IMR-90 (cell line): Measurements from ENCODE around the gene DPH7. TPM values are rescaled to one million over a fixed set of nuclear protein-coding genes. Genes with fewer than 3 reads are reported as not detected.
"Not testable (repeated sequence)": the region's sequence is repeated elsewhere in the genome, so short reads cannot be mapped to it uniquely, and the experiment has no call there.

Source experiments
- ATAC-seq: fragments of 200-7000 bp; cut with Tn5 transposase; 2 replicates; pipeline ENCODE4 v1.9.1; 2020; ENCODE audit warnings: low read depth, mild to moderate bottlenecking, moderate library complexity
- BruUV-seq: library from RNA; stranded (reverse); fragments of 400-500 nt; replicated peaks from 2 replicates; lab custom pipeline; 2021; lab: Mats Ljungman, UMichigan
- CTCF ChIA-PET: fragments of 300-600 bp; formaldehyde crosslinking; extraction: SDS; loops from one replicate; lab custom pipeline; 2021; ENCODE audit warnings: antibody characterized with exemption; lab: Yijun Ruan, JAX
- POLR2A ChIA-PET: fragments of 300-600 bp; sonication (Branson Sonifier 250); formaldehyde crosslinking; loops from one replicate; lab custom pipeline; 2022; ENCODE audit warnings: antibody characterized with exemption; ENCODE audit not compliant: unreplicated experiment; lab: Charles Lee
- DNase-seq: peaks from one replicate; pipeline ENCODE4 v3.0.0; 2013
- H2AFZ ChIP-seq: replicated peaks from 2 replicates; pipeline ENCODE3; 2013; ENCODE audit warnings: low read length, mild to moderate bottlenecking; ENCODE audit not compliant: poor library complexity
- H2AK5ac ChIP-seq: 2 replicates; pipeline ENCODE4 v1.6.1; 2013; ENCODE audit warnings: low read depth, low read length, inconsistent platforms
- H2AK9ac ChIP-seq: replicated peaks from 2 replicates; pipeline ENCODE3; 2013; ENCODE audit warnings: mild to moderate bottlenecking, low read depth, low read length, moderate library complexity; ENCODE audit not compliant: poor library complexity
- H2BK120ac ChIP-seq: 2 replicates; pipeline ENCODE4 v1.6.1; 2013; ENCODE audit warnings: low read depth, low read length, inconsistent platforms
- H2BK15ac ChIP-seq: 3 replicates; pipeline ENCODE4 v1.6.1; 2013; ENCODE audit warnings: low read depth, low read length, inconsistent platforms
- H2BK20ac ChIP-seq: 2 replicates; pipeline ENCODE4 v1.6.1; 2013; ENCODE audit warnings: low read depth, mild to moderate bottlenecking, inconsistent platforms, low read length, moderate library complexity
- H2BK5ac ChIP-seq: 2 replicates; pipeline ENCODE4 v1.6.1; 2013; ENCODE audit warnings: mild to moderate bottlenecking, low read depth, low read length, inconsistent platforms; ENCODE audit not compliant: poor library complexity, severe bottlenecking
- H3K14ac ChIP-seq: replicated peaks from 2 replicates; pipeline ENCODE4 v1.6.1; 2013; ENCODE audit warnings: low read depth, low read length, inconsistent platforms
- H3K18ac ChIP-seq: 2 replicates; pipeline ENCODE4 v1.6.1; 2013; ENCODE audit warnings: low read depth, low read length, control low read depth
- H3K23ac ChIP-seq: 2 replicates; pipeline ENCODE4 v1.6.1; 2013; ENCODE audit warnings: low read depth, low read length, inconsistent platforms
- H3K27ac ChIP-seq: 2 replicates; pipeline ENCODE4 v1.5.1; 2013; ENCODE audit warnings: mild to moderate bottlenecking, control low read depth, low read length; ENCODE audit not compliant: insufficient read depth
- H3K27me3 ChIP-seq: 2 replicates; pipeline ENCODE4 v1.6.1; 2013; ENCODE audit warnings: low read length; ENCODE audit not compliant: control insufficient read depth, insufficient read depth
- H3K36me3 ChIP-seq: 2 replicates; pipeline ENCODE4 v1.6.1; 2013; ENCODE audit warnings: low read length, mixed read lengths; ENCODE audit not compliant: control insufficient read depth, insufficient read depth
- H3K4ac ChIP-seq: 2 replicates; pipeline ENCODE4 v1.6.1; 2013; ENCODE audit warnings: low read depth, low read length, inconsistent platforms
- H3K4me1 ChIP-seq: 2 replicates; pipeline ENCODE4 v1.6.1; 2013; ENCODE audit warnings: low read length, mixed read lengths; ENCODE audit not compliant: control insufficient read depth, insufficient read depth
- H3K4me2 ChIP-seq: 2 replicates; pipeline ENCODE4 v1.6.1; 2013; ENCODE audit warnings: low read depth, mild to moderate bottlenecking, control low read depth, low read length, moderate library complexity
- H3K4me3 ChIP-seq: 2 replicates; pipeline ENCODE4 v1.5.1; 2013; ENCODE audit warnings: low read depth, mild to moderate bottlenecking, control low read depth, low read length, moderate library complexity; ENCODE audit not compliant: insufficient read depth
- H3K56ac ChIP-seq: 2 replicates; pipeline ENCODE4 v1.6.1; 2013; ENCODE audit warnings: low read length, inconsistent platforms; ENCODE audit not compliant: insufficient read depth; ENCODE audit errors: extremely low read depth
- H3K79me1 ChIP-seq, 2 experiments: 2 replicates each; pipeline ENCODE4 v1.6.1; 2013; ENCODE audit warnings: low read length in 2 of 2, inconsistent platforms in 1 of 2, low read depth in 1 of 2
- H3K9ac ChIP-seq: 2 replicates; pipeline ENCODE4 v1.6.1; 2013; ENCODE audit warnings: low read depth, low read length, control low read depth
- H3K9me1 ChIP-seq: 2 replicates; pipeline ENCODE4 v1.6.1; 2013; ENCODE audit warnings: low read length, inconsistent platforms; ENCODE audit not compliant: insufficient read depth
- H3K9me3 ChIP-seq: 2 replicates; pipeline ENCODE4 v1.6.1; 2013; ENCODE audit warnings: low read length; ENCODE audit not compliant: control insufficient read depth, insufficient read depth
- H4K20me1 ChIP-seq: 2 replicates; pipeline ENCODE4 v1.6.1; 2013; ENCODE audit warnings: low read length, inconsistent platforms; ENCODE audit not compliant: insufficient read depth
- H4K5ac ChIP-seq: 2 replicates; pipeline ENCODE4 v1.6.1; 2013; ENCODE audit warnings: mild to moderate bottlenecking, low read depth, low read length, control low read depth
- H4K8ac ChIP-seq, 2 experiments: 2 replicates each; pipeline ENCODE4 v1.6.1; 2013; ENCODE audit warnings: low read depth in 2 of 2, low read length in 2 of 2, control low read depth in 1 of 2, inconsistent platforms in 1 of 2
- H4K91ac ChIP-seq: 2 replicates; pipeline ENCODE4 v1.6.1; 2013; ENCODE audit warnings: low read depth, low read length, inconsistent platforms; ENCODE audit not compliant: insufficient read depth
- WGBS, 2 experiments: methylation state at CpG; one replicate each; pipeline versions ENCODE4 v1.1.5 to v1.1.7; 2013; ENCODE audit warnings: missing lambda C conversion rate in 2 of 2; ENCODE audit not compliant: insufficient read length in 1 of 2; ENCODE audit errors: extremely low coverage in 2 of 2; 5-methylcytosine and 5-hydroxymethylcytosine counted together
- dilution Hi-C: fragments of 300-500 bp; cut with HindIII; formaldehyde crosslinking; loops from one replicate; pipeline ENCODE4 v1.14.3; 2018; ENCODE audit warnings: low sequenced_read_pairs; ENCODE audit not compliant: unreplicated experiment
- in situ Hi-C: fragments of 300-500 bp; cut with MboI; formaldehyde crosslinking; loops from 3 replicates; pipeline ENCODE4 v1.14.3; 2019; ENCODE audit warnings: low sequenced_read_pairs, inconsistent platforms, mixed read lengths
- intact Hi-C: fragments of 100-400 bp; cut with micrococcal nuclease; formaldehyde crosslinking; loops from 2 replicates; pipeline ENCODE4 v1.10.0; 2022
- polyA plus RNA-seq, 3 experiments: library from polyadenylated mRNA; depleted of rRNA; stranded (reverse); fragments of >200 nt; gene quantifications; 2 replicates each; pipeline ENCODE4 v1.2.3, GENCODE V29; 2012; ENCODE audit warnings: low replicate concordance in 1 of 3
- total RNA-seq: library from RNA; depleted of rRNA; stranded (reverse); fragments of >200 nt; gene quantifications from 2 replicates; pipeline ENCODE4 v1.2.3, GENCODE V29; 2012

The DPH7 gene
- total and polyA plus RNA-seq, 2 of the 4 experiments (the other 2 are of a cell fraction): 12.5 to 33.7 TPM

DNA sequence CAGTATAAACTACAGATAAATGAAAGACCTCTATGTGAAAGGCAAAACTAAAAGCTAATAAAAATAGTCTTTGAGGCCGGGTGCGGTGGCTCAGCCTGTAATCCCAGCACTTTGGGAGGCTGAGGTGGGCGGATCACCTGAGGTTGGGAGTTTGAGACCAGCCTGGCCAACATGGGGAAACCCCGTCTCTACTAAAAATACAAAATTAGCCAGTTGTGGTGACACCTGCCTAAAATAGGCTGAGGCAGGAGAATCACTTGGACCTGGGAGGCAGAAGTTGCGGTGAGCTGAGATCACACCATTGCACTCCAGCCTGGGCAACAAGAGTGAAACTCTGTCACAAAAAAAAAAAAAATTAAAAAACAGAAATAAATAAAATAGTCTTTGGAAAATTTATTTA is 65.6 kb downstream of the DPH7 start:
- H3K4ac ChIP-seq, H3K14ac ChIP-seq, H2AK9ac ChIP-seq, intact Hi-C loops, H3K27ac ChIP-seq, H3K23ac ChIP-seq, H3K18ac ChIP-seq, H3K4me2 ChIP-seq, POLR2A ChIA-PET, H3K9me1 ChIP-seq, H3K56ac ChIP-seq, H3K9ac ChIP-seq, H4K20me1 ChIP-seq, H4K5ac ChIP-seq, H4K91ac ChIP-seq, ATAC-seq, H2BK120ac ChIP-seq, H3K27me3 ChIP-seq, in situ Hi-C loops, BruUV-seq, H2BK20ac ChIP-seq, H2AK5ac ChIP-seq, H2BK15ac ChIP-seq, H2AFZ ChIP-seq, H4K8ac ChIP-seq, DNase-seq, dilution Hi-C loops, H3K9me3 ChIP-seq, H3K79me1 ChIP-seq, H3K4me1 ChIP-seq, H3K36me3 ChIP-seq, H2BK5ac ChIP-seq, H3K4me3 ChIP-seq, CTCF ChIA-PET: not testable (repeated sequence)
- WGBS, 2 experiments: no CpG with 5 or more reads among the region's 5 CpGs
